ENCODE results near the gene RAB40C.

- TF ChIP-seq EZH2 (IDR thresholded peaks at IDR 0.05), result no peak
- TF ChIP-seq CTCF (IDR thresholded peaks at IDR 0.05), result no peak
Observed at GRCh38 chr16:603933-604332, 14.1 kb downstream of the RAB40C start.

Measured in neural progenitor cell (in vitro differentiated cells).